Stimulated activated CD4-positive, alpha-beta T cell treated with anti-CD3 and anti-CD28 coated beads, Interleukin-15, amount 100 ng/mL, for 1 hour (primary cell): Measurements from ENCODE around the gene FHAD1.

ENCODE experiments used
- DNase-seq, 2 donors: peaks; one replicate each; pipeline ENCODE4 v3.0.0-alpha.2; 2020; ENCODE audit warnings: low read depth in 1 of 2, low spot score in 1 of 2

Gene FHAD1

GRCh38 chr1:15343729-15344128 is 96.7 kb downstream of the FHAD1 start:
- DNase-seq, result no peak

- no peak for DNase-seq
Observed at GRCh38 chr1:15344380-15344779, 97.4 kb downstream of the FHAD1 start.

- DNase-seq, result no peak
Observed at GRCh38 chr1:15344800-15345704, 98.0 kb downstream of the FHAD1 start.

- peak in 1 of 2 donors; percentile 34 for DNase-seq
Observed at GRCh38 chr1:15345705-15346345, 98.8 kb downstream of the FHAD1 start.

GRCh38 chr1:15346346-15347030 is 99.5 kb downstream of the FHAD1 start:
- no peak for DNase-seq

GRCh38 chr1:15347182-15347581 is 100.2 kb downstream of the FHAD1 start:
- DNase-seq, result no peak

GRCh38 chr1:15348648-15349047 is 101.6 kb downstream of the FHAD1 start:
- no peak for DNase-seq

GRCh38 chr1:15349133-15349532 is 102.1 kb downstream of the FHAD1 start:
- no peak for DNase-seq

- DNase-seq, result no peak
Observed at GRCh38 chr1:15350151-15350550, 103.1 kb downstream of the FHAD1 start.

GRCh38 chr1:15350551-15351200 is 103.7 kb downstream of the FHAD1 start:
- DNase-seq, result no peak

GRCh38 chr1:15351310-15351709 is 104.3 kb downstream of the FHAD1 start:
- DNase-seq, result no peak

GRCh38 chr1:15352128-15352957 is 105.3 kb downstream of the FHAD1 start:
- DNase-seq, result no peak

- DNase-seq, result no peak
Observed at GRCh38 chr1:15353839-15354579, 107.0 kb downstream of the FHAD1 start.

GRCh38 chr1:15354580-15354965 is 107.5 kb downstream of the FHAD1 start:
- DNase-seq, result no peak

GRCh38 chr1:15355968-15356625 is 109.1 kb downstream of the FHAD1 start:
- no peak for DNase-seq

- no peak for DNase-seq
Observed at GRCh38 chr1:15357612-15358207, 110.7 kb downstream of the FHAD1 start.

GRCh38 chr1:15358565-15359133 is 111.6 kb downstream of the FHAD1 start:
- no peak for DNase-seq

- no peak for DNase-seq
Observed at GRCh38 chr1:15360700-15361099, 113.7 kb downstream of the FHAD1 start.
